Neural cell (in vitro differentiated cells): ENCODE measurements around the gene ARMC2. TPM values are rescaled to one million over a fixed set of nuclear protein-coding genes. Genes with fewer than 3 reads are reported as not detected.

Experiments
- H2AFZ ChIP-seq: fragments of 200-600, 300-800 bp; sonication (generic), shearing (Covaris generic); 2 replicates; pipeline ENCODE4 v1.6.0; 2014; ENCODE audit warnings: low read depth, mild to moderate bottlenecking, antibody characterized with exemption, low read length, moderate library complexity
- H3F3A ChIP-seq: fragments of 200-600 bp; shearing (Covaris generic); 2 replicates; pipeline ENCODE4 v1.6.1; 2016; ENCODE audit warnings: mild to moderate bottlenecking, moderate library complexity, mixed read lengths, antibody characterized with exemption, low read length; ENCODE audit not compliant: insufficient read depth, poor library complexity, severe bottlenecking
- H3K27ac ChIP-seq: fragments of 200-600, 300-800 bp; sonication (generic), shearing (Covaris generic); 2 replicates; pipeline ENCODE4 v1.5.1; 2014; ENCODE audit warnings: mild to moderate bottlenecking, low read length, moderate library complexity
- H3K27me3 ChIP-seq: fragments of 300-800, 200-600 bp; sonication (generic), shearing (Covaris generic); 2 replicates; pipeline ENCODE4 v1.6.0; 2014; ENCODE audit warnings: mild to moderate bottlenecking, low read depth, low read length, moderate library complexity; ENCODE audit not compliant: insufficient read depth
- H3K36me3 ChIP-seq: fragments of 300-800, 200-600 bp; sonication (generic), shearing (Covaris generic); 2 replicates; pipeline ENCODE4 v1.5.1; 2014; ENCODE audit warnings: mild to moderate bottlenecking, antibody characterized with exemption, low read length, moderate library complexity; ENCODE audit not compliant: insufficient read depth
- H3K4me2 ChIP-seq: fragments of 300-800, 200-600 bp; sonication (generic), shearing (Covaris generic); 2 replicates; pipeline ENCODE4 v1.6.0; 2014; ENCODE audit warnings: mild to moderate bottlenecking, low read length
- H3K4me3 ChIP-seq: fragments of 300-800, 200-600 bp; sonication (generic), shearing (Covaris generic); 2 replicates; pipeline ENCODE4 v1.5.1; 2014; ENCODE audit warnings: mild to moderate bottlenecking, low read length, moderate library complexity
- H3K79me2 ChIP-seq: fragments of 200-600 bp; shearing (Covaris generic); replicated peaks from 2 replicates; pipeline ENCODE4 v1.6.0; 2014; ENCODE audit warnings: mild to moderate bottlenecking, low read length, moderate library complexity; ENCODE audit not compliant: insufficient read depth
- H3K9ac ChIP-seq: fragments of 300-800, 200-600 bp; sonication (generic), shearing (Covaris generic); 2 replicates; pipeline ENCODE4 v1.6.1; 2016; ENCODE audit warnings: mild to moderate bottlenecking, low read length, mixed read lengths
- H3K9me2 ChIP-seq: fragments of 200-600 bp; shearing (Covaris generic); 2 replicates; pipeline ENCODE4 v1.6.1; 2016; ENCODE audit warnings: mild to moderate bottlenecking, low read length, mixed read lengths; ENCODE audit not compliant: insufficient read depth
- H3K9me3 ChIP-seq: fragments of 200-600, 300-800 bp; sonication (generic), shearing (Covaris generic); 2 replicates; pipeline ENCODE4 v1.6.1; 2016; ENCODE audit warnings: mild to moderate bottlenecking, mixed run types, low read length, moderate library complexity, mixed read lengths
- H4K20me1 ChIP-seq: fragments of 200-600 bp; shearing (Covaris generic); 2 replicates; pipeline ENCODE4 v1.6.1; 2016; ENCODE audit warnings: mild to moderate bottlenecking, mixed run types; ENCODE audit not compliant: insufficient read depth
- CTCF ChIP-seq: fragments of 450-650 bp; IDR thresholded peaks from 2 replicates; pipeline ENCODE4 v1.5.1; 2014; ENCODE audit warnings: antibody characterized with exemption, mild to moderate bottlenecking, moderate library complexity; ENCODE audit not compliant: poor library complexity, severe bottlenecking
- EP300 ChIP-seq: fragments of 450-650 bp; conservative IDR thresholded peaks from 2 replicates; pipeline ENCODE4 v1.6.1; 2014; ENCODE audit warnings: antibody characterized with exemption, mild to moderate bottlenecking, moderate library complexity; ENCODE audit not compliant: poor library complexity, severe bottlenecking
- EZH2 ChIP-seq: fragments of 200-600, 300-800 bp; shearing (Covaris generic), sonication (generic); IDR thresholded peaks from 2 replicates; pipeline ENCODE4 v1.6.1; 2014; ENCODE audit warnings: antibody characterized with exemption, low read length, borderline replicate concordance, mild to moderate bottlenecking; ENCODE audit not compliant: insufficient read depth, poor library complexity, severe bottlenecking
- MXI1 ChIP-seq: fragments of 450-650 bp; conservative IDR thresholded peaks from 2 replicates; pipeline ENCODE4 v1.6.1; 2014; ENCODE audit warnings: antibody characterized with exemption, mild to moderate bottlenecking; ENCODE audit not compliant: poor library complexity, severe bottlenecking
- POLR2AphosphoS5 ChIP-seq: IDR thresholded peaks from 2 replicates; pipeline ENCODE4 v1.6.1; 2012
- RAD21 ChIP-seq: fragments of 450-650 bp; conservative IDR thresholded peaks from 2 replicates; pipeline ENCODE4 v1.6.1; 2014; ENCODE audit warnings: antibody characterized with exemption, mild to moderate bottlenecking, moderate library complexity
- REST ChIP-seq: IDR thresholded peaks from 2 replicates; pipeline ENCODE4 v1.6.1; 2012; ENCODE audit warnings: borderline replicate concordance
- SMC3 ChIP-seq: fragments of 450-650 bp; conservative IDR thresholded peaks from 2 replicates; pipeline ENCODE4 v1.6.1; 2014; ENCODE audit warnings: antibody characterized with exemption, mild to moderate bottlenecking, moderate library complexity; ENCODE audit not compliant: poor library complexity
- TAF1 ChIP-seq: IDR thresholded peaks from 2 replicates; pipeline ENCODE4 v1.6.1; 2012; ENCODE audit warnings: low read depth
- polyA plus RNA-seq: library from polyadenylated mRNA; depleted of rRNA; stranded (reverse); fragments of >200 nt; gene quantifications from 2 replicates; pipeline ENCODE4 v1.2.3, GENCODE V29; 2014

ARMC2 gene
- polyA plus RNA-seq, 1 donor from 2014 or later: 18.6 TPM

GRCh38 chr6:108988765-108989164 is 140.5 kb downstream of the ARMC2 start:
- H3K27ac ChIP-seq: no peak overlapping the region
- no peaks in the 10 kb centered on the region for H4K20me1 ChIP-seq
- no peak overlapping the region for H2AFZ ChIP-seq
- H3K9me2 ChIP-seq: no peaks in the 10 kb centered on the region
- H3K4me3 ChIP-seq: no peak overlapping the region
- no peaks in the 10 kb centered on the region for H3K9me3 ChIP-seq
- no peak overlapping the region for H3K4me2 ChIP-seq
- no peaks in the 10 kb centered on the region for H3F3A ChIP-seq
- no peaks in the 10 kb centered on the region for H3K27me3 ChIP-seq
- H3K79me2 ChIP-seq: no peaks in the 10 kb centered on the region
- no peak overlapping the region for H3K9ac ChIP-seq
- TF ChIP-seq REST (no peak), MXI1 (no peak), EZH2 (no peak), CTCF (no peak), TAF1 (no peak), RAD21 (no peak), SMC3 (no peak), EP300 (no peak), POLR2AphosphoS5 (no peak)
- H3K36me3 ChIP-seq: peaks cover 12% of the 10 kb centered on the region

- no peaks in the 10 kb centered on the region for H3F3A ChIP-seq
- H3K36me3 ChIP-seq: peaks cover 10% of the 10 kb centered on the region
- no peaks in the 10 kb centered on the region for H3K9me3 ChIP-seq
- H4K20me1 ChIP-seq: no peaks in the 10 kb centered on the region
- H3K79me2 ChIP-seq: no peaks in the 10 kb centered on the region
- H3K27me3 ChIP-seq: no peaks in the 10 kb centered on the region
- no peak overlapping the region for H3K4me3 ChIP-seq
- no peaks in the 10 kb centered on the region for H3K9me2 ChIP-seq
- H3K9ac ChIP-seq: no peak overlapping the region
- H3K27ac ChIP-seq: no peak overlapping the region
- TF ChIP-seq EZH2: no peak
- no peak for TF ChIP-seq MXI1
- TF ChIP-seq TAF1: no peak
- no peak for TF ChIP-seq EP300
- TF ChIP-seq CTCF: no peak
- no peak for TF ChIP-seq SMC3
- TF ChIP-seq POLR2AphosphoS5: no peak
- no peak for TF ChIP-seq RAD21
- no peak for TF ChIP-seq REST
- H2AFZ ChIP-seq: no peak overlapping the region
- H3K4me2 ChIP-seq: no peak overlapping the region
These were observed 141.5 kb downstream of the ARMC2 start for GRCh38 chr6:108989700-108990099.
